Measurements from ENCODE around the gene PIM1. TPM values are rescaled to one million over a fixed set of nuclear protein-coding genes. Genes with fewer than 3 reads are reported as not detected.

PIM1 gene
- total and polyA plus RNA-seq, 9 of the 15 experiments (the other 6 are each of a cell fraction or from before 2014, with no cell fraction given), result 19.0 to 789 (median 212) TPM

GRCh38 chr6:37222125-37222967, 52.4 kb downstream of the PIM1 start (continued):
- TF ChIP-seq ZNF512 (tag; IDR thresholded peaks at IDR 0.05) (no peak), RBBP5 (IDR thresholded peaks at IDR 0.05; ENCODE audit: borderline replicate concordance, insufficient read depth, low read length, poor library complexity, severe bottlenecking) (peak; percentile 50), PREB (CRISPR knock-in tag; IDR thresholded peaks at IDR 0.05) (no peak), CTCFL (IDR thresholded peaks at IDR 0.05; ENCODE audit: borderline replicate concordance, insufficient read depth, low read depth, low read length, poor library complexity, severe bottlenecking) (no peak), VEZF1 (CRISPR knock-in tag; IDR thresholded peaks at IDR 0.05) (peak; percentile 75), TCF3 (CRISPR knock-in tag; IDR thresholded peaks at IDR 0.05) (peak; percentile 51), ZBTB40 (IDR thresholded peaks at IDR 0.05) (no peak), ZBTB40 (CRISPR knock-in tag; IDR thresholded peaks at IDR 0.05) (no peak), ZNF134 (CRISPR knock-in tag; conservative IDR thresholded peaks at IDR 0.05) (peak; percentile 94)
